UCSD-AML1 (cell line): Measurements from ENCODE around the gene CR2.
"Not testable (repeated sequence)": the region's sequence is repeated elsewhere in the genome, so short reads cannot be mapped to it uniquely, and the experiment has no call there.

Experiments used
- DNase-seq: peaks from one replicate; lab custom pipeline; 2025; ENCODE audit not compliant: unreplicated experiment; lab: John Stamatoyannopoulos, UW

CR2 gene

DNA sequence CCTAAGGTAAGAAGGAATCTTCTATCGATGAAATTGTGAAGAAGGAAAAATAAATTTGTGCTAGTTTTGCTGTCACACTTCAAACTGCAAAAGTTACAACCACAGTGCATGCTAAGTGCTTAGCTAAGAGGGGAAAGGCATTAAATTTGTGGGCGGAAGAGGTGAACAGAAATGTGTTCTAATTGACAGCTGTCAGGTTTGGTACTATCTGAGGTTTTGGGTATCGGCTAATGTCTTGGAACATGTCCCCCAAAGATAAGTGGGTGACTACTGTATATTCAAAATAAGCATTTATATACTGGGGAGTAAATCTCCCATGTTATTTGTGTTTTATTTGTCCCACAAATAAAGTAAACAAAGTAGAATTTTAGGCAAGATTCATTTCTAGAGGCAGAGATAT is 49.8 kb downstream of the CR2 start:
- no peak for DNase-seq

DNA sequence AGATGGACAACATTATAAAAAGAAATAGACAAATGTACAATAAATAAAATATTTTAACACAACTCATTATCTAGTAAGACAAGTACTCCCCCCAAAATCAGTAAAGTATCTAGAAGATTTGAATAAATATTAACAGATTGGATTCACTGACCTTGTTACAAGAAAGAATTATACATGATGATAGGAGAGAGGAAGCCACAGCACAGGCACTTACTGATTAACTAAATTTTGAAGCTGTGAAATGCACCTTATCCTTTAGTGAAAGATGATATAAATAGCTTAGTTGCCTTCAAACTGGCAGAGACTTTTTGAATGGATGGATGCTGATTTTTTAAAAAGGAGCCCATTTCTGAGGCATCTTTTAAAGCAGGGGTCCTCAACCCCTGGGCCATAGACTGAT is 50.3 kb downstream of the CR2 start:
- DNase-seq = no peak

DNA sequence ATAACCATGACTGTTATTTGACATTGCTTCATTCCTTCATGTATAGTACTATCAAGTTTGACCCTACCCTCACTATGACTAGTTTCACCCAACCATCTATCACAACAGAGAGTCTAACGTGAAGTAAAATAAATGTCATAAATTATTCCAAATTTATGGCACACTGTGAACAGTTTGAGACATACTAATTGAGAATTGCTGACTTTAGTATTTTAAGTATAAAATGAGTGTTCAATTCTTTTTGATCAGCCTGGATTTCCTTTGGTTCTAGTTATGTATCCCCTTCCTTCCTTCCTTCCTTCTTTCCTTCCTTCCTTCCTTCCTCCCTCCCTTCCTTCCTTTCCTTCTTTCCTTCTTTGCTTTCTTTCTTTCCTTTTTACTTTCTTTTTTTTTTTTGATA is 56.3 kb downstream of the CR2 start:
- no peak for DNase-seq

DNA sequence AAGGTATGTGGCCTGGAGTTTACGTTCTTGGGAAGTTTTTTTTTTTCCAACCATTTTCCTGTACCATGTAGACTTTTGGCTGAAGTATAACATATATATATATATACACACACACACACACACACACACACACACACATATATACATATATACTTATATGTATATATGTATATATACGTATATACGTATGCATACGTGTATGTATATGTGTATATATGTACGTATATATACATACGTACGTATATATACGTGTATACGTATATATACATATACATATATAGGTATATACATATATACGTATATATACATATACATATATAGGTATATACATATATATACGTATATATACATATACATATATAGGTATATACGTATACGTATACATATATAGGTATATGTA is 60.8 kb downstream of the CR2 start:
- DNase-seq = no peak

DNA sequence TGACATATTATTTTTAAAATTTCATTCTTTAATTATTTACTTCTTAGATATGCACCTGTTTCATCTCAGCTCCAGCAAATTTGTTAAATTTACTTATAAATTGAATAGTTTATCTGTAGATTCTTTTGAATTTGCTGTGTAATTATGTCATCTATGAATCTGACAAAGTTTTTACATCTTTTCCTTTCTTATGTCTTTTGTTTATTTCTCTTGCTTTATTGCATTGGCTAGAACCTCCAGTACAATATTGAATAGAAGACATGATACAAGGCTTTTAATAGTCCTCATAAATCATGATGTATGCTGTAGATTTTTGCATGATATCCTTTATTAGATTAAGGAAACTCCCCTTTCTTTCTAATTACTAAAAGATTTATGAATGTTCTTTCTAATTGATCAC is 62.6 kb downstream of the CR2 start:
- no peak for DNase-seq

DNA sequence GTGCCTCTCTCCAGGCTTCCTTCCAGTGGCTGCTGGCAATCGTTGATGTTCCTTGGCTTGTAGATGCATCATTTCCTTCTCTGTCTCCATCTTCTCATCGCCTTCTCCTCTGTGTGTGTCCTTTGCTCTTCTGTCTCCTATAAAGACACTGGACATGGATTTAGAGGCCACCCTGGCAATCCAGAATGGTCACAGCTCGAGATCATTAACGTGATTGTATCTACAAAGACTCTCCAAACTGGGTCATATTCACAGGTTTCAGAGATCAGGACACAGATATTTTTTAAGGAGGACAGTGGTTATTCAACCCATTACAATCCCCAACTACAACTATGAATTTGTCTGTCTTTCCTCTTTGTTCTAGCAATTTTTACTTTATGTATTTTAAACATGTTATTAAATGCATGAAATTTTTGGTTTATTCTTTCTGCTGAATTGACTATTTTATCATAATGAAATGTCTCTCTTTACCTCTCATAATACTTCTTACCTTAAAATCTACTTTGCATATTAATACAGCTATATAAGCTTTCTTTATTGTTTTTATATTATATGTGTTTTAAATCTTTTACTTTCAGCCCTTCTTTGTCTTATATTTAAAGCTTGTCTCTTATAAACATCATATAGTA is 64.6 kb downstream of the CR2 start:
- no peak for DNase-seq

DNA sequence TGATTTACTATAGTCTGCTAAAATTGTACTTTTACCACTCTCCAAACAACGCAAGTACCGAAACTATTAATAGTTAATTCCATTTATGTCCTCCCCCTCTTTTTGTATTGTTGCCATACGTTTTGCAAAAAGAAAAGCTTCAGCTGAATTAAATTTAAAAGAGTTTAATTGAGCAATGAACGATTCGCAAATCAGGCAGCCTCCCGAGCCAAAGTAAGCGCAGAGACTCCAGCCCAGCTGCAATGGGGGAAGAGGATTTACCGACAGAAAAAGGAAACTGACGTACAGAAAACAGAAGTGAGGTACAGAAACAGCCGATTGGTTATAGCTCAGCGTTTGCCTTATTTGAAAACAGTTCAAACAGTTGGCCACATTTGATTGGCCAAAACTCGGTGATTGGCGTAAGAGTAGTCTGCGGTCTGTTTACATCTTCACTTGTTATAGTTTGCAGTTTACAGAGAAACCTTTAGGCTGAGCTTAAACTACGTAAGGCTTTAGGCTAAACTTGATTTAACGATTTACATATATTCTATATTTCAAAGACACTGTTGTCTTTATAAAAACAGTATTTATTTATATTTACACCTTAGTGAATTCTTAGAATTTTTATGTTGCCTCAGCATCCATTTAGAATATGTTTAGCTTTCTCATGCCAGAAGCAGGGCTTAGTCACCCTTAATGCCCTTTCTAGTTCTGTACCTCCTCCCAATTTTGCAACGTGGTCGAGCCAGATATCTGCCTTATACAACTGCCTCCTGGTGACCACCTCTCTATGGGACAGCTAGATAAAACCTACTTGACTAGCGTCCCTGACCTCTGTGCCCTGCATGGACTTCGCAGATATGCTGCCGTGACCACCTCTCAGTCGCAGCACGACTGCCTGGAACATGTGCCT is 65.6 kb downstream of the CR2 start:
- DNase-seq = no peak

DNA sequence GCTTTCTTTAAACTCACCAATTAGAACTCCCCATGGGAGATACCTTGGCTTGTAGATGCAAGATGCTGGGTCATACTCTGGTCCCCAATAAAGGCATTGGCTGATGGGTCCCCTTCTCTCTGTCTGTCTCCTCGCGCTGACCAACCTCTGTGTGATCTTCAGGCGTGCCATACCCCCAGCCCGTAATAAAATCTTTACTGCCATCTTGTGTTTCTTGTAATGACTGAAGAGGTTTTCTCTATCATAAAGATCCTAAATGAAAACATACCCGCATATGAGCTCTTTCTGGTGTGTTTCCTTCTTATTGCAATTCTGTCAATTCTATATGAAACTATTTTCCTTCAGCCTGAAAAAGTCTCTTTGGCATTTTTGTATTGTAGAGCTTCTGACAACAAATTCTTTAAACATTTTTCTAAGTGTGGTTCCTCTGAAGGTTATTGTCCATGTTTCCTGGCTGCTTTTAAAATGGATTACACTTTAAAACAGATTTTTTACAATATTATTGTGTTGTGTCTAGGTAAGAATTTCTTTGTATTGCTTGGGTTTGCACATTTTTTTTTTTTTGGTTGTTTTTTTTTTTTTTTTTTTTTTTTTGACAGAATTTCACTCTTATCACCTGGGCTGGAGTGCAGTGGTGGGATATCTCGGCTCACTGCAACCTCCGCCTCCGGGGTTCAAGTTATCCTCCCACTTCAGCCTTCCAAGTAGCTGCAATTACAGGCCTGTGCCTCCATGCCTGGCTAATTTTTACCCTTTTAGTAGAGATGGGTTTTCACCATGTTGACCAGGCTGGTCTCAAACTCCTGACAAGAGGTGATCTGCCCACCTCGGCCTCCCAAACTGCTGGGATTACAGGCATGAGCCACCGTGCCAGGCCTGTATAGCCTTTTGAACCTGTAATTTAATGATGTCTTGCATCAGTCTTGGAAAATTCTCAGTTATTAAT is 66.5 kb downstream of the CR2 start:
- not testable (repeated sequence) for DNase-seq

DNA sequence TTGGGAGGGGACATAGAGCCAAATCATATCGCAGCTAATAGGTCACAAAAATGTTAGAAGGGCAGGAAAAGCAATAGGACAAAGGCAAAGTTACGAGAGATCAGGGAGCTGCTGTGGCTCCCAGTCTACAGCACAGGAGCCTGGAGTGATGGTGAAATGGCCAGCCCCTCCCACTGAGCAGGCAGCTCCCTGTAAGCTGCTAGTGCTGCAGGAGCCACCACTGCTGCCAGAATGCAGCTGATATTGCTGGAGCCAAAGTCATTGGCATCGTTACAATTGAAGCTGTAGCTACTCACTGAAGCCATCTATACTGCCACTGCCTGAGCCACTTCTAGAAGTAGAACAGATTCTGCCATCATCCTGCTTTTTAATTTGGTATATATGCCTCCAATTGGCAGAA is 71.1 kb downstream of the CR2 start:
- not testable (repeated sequence) for DNase-seq

DNA sequence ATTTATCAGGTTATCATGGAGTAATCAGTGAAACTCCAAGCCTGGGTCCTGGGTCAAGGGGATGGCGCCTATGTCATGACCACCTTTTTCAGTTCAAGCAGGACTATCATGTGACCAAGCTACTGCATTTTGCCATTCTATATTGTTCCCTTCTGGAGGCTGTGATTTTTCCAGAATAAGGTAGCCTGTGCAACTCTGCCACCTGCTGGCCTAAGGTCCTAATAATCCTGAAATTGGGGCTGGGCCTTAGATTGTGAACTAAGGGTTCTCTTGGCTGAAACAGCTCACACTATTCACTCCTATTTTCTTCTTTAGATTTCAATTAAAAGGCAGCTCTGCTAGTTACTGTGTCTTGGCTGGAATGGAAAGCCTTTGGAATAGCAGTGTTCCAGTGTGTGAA is 74.3 kb downstream of the CR2 start:
- not testable (repeated sequence) for DNase-seq

DNA sequence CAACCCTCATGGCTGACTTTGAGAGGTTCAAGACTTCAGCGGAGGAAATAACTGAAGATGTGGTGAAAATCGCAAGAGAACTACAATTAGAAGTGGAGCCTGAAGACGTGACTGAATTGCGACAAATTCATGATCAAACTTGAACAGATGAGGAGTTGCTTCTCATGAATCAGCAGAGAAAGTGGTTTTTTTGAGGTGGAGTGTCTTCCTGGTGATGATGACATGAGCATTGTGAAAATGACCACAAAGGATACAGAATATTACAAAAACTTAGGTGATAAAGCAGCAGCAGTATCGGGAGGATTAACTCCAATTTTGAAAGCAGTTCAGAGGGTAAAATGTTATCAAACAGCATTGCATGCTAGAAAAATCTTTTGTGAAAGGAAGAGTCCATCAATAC is 82.1 kb downstream of the CR2 start:
- not testable (repeated sequence) for DNase-seq
